ENCODE measurements around the gene ARHGEF10L.

The ARHGEF10L gene

GRCh38 chr1:17665054-17665453 is 125.6 kb downstream of the ARHGEF10L start:
- no peak for DNase-seq

GRCh38 chr1:17665950-17666720 is 126.6 kb downstream of the ARHGEF10L start:
- no peak for DNase-seq

- DNase-seq, result no peak
Observed at GRCh38 chr1:17667641-17668040, 128.1 kb downstream of the ARHGEF10L start.

- no peak for DNase-seq
Observed at GRCh38 chr1:17668195-17668594, 128.7 kb downstream of the ARHGEF10L start.

- no peak for DNase-seq
Observed at GRCh38 chr1:17668624-17669175, 129.2 kb downstream of the ARHGEF10L start.

- DNase-seq, result no peak
Observed at GRCh38 chr1:17669305-17669704, 129.8 kb downstream of the ARHGEF10L start.

- DNase-seq, result no peak
Observed at GRCh38 chr1:17669866-17670451, 130.5 kb downstream of the ARHGEF10L start.

- no peak for DNase-seq
Observed at GRCh38 chr1:17670587-17671313, 131.3 kb downstream of the ARHGEF10L start.

- no peak for DNase-seq
Observed at GRCh38 chr1:17671314-17671705, 131.8 kb downstream of the ARHGEF10L start.

- DNase-seq, result no peak
Observed at GRCh38 chr1:17671741-17672140, 132.2 kb downstream of the ARHGEF10L start.

GRCh38 chr1:17672226-17672625 is 132.7 kb downstream of the ARHGEF10L start:
- no peak for DNase-seq

GRCh38 chr1:17673329-17674072 is 134.0 kb downstream of the ARHGEF10L start:
- DNase-seq, result no peak

GRCh38 chr1:17674726-17675500 is 135.4 kb downstream of the ARHGEF10L start:
- DNase-seq, result no peak

- DNase-seq, result no peak
Observed at GRCh38 chr1:17675744-17676143, 136.2 kb downstream of the ARHGEF10L start.

- DNase-seq, result no peak
Observed at GRCh38 chr1:17676387-17677060, 137.0 kb downstream of the ARHGEF10L start.

- no peak for DNase-seq
Observed at GRCh38 chr1:17678011-17678410, 138.5 kb downstream of the ARHGEF10L start.

GRCh38 chr1:17679856-17680255 is 140.4 kb downstream of the ARHGEF10L start:
- DNase-seq, result no peak

GRCh38 chr1:17680308-17680707 is 140.8 kb downstream of the ARHGEF10L start:
- DNase-seq, result no peak

- DNase-seq, result no peak
Observed at GRCh38 chr1:17682400-17682799, 142.9 kb downstream of the ARHGEF10L start.

- DNase-seq, result no peak
Observed at GRCh38 chr1:17683598-17683997, 144.1 kb downstream of the ARHGEF10L start.

- DNase-seq, result no peak
Observed at GRCh38 chr1:17684810-17685209, 145.3 kb downstream of the ARHGEF10L start.
